Parathyroid adenoma (tissue), 2 donors: ENCODE results near the gene NKAIN4.

Experiments used
- H2AFZ ChIP-seq: fragments of 300-600 bp; sonication (generic); one replicate; pipeline ENCODE4 v1.7.0; 2017; ENCODE audit warnings: antibody characterized with exemption, mild to moderate bottlenecking
- H3K27ac ChIP-seq: fragments of 300-600 bp; sonication (generic); one replicate; pipeline ENCODE4 v1.7.0; 2017
- H3K27me3 ChIP-seq: fragments of 300-600 bp; sonication (generic); one replicate; pipeline ENCODE4 v1.7.0; 2017; ENCODE audit warnings: low read length; ENCODE audit not compliant: control insufficient read depth, insufficient read depth
- H3K36me3 ChIP-seq: fragments of 300-600 bp; sonication (generic); one replicate; pipeline ENCODE4 v1.7.0; 2017; ENCODE audit warnings: low read length; ENCODE audit not compliant: control insufficient read depth, insufficient read depth
- H3K4me1 ChIP-seq: fragments of 300-600 bp; sonication (generic); one replicate; pipeline ENCODE4 v1.7.0; 2017; ENCODE audit warnings: control low read depth
- H3K4me2 ChIP-seq: fragments of 300-600 bp; sonication (generic); one replicate; pipeline ENCODE4 v1.7.0; 2017; ENCODE audit warnings: low read length
- H3K4me3 ChIP-seq: fragments of 300-600 bp; sonication (generic); one replicate; pipeline ENCODE4 v1.7.0; 2017; ENCODE audit warnings: low read depth, low read length
- H3K79me2 ChIP-seq: fragments of 300-600 bp; sonication (generic); one replicate; pipeline ENCODE4 v1.7.0; 2017; ENCODE audit warnings: control low read depth
- H3K9ac ChIP-seq: fragments of 300-600 bp; sonication (generic); one replicate; pipeline ENCODE4 v1.7.0; 2017; ENCODE audit warnings: mild to moderate bottlenecking
- H3K9me3 ChIP-seq: fragments of 300-600 bp; sonication (generic); one replicate; pipeline ENCODE4 v1.7.0; 2017; ENCODE audit warnings: low read length; ENCODE audit not compliant: control insufficient read depth
- CTCF ChIP-seq: fragments of 300-600 bp; sonication (generic); IDR thresholded peaks from one replicate; pipeline ENCODE4 v1.7.0; 2017; ENCODE audit warnings: antibody characterized with exemption, mild to moderate bottlenecking
- donor health status: primary hyperparathyroidism.

Gene NKAIN4

GRCh38 chr20:63290136-63290676, 35.9 kb upstream of the NKAIN4 start:
- Histone ChIP-seq H3K9ac (no peak overlapping the region), H3K4me1 (no peaks in the 10 kb centered on the region), H3K9me3 (no peaks in the 10 kb centered on the region), H3K4me3 (no peak overlapping the region), H3K4me2 (no peak overlapping the region), H2AFZ (no peak overlapping the region), H3K79me2 (no peaks in the 10 kb centered on the region), H3K36me3 (no peaks in the 10 kb centered on the region), H3K27ac (no peak overlapping the region), H3K27me3 (no peaks in the 10 kb centered on the region)
- TF ChIP-seq CTCF: no peak

GRCh38 chr20:63289311-63290135, 35.3 kb upstream of the NKAIN4 start:
- Histone ChIP-seq H3K9me3 (no peaks in the 10 kb centered on the region), H3K9ac (no peak overlapping the region), H3K27ac (no peak overlapping the region), H2AFZ (no peak overlapping the region), H3K27me3 (no peaks in the 10 kb centered on the region), H3K79me2 (no peaks in the 10 kb centered on the region), H3K4me3 (no peak overlapping the region), H3K36me3 (no peaks in the 10 kb centered on the region), H3K4me2 (no peak overlapping the region), H3K4me1 (no peaks in the 10 kb centered on the region)
- TF ChIP-seq CTCF: no peak

GRCh38 chr20:63288581-63289251, 34.5 kb upstream of the NKAIN4 start:
- H3K4me1 ChIP-seq: no peaks in the 10 kb centered on the region
- no peak overlapping the region for H3K4me2 ChIP-seq
- no peak overlapping the region for H3K27ac ChIP-seq
- TF ChIP-seq CTCF: no peak
- no peak overlapping the region for H2AFZ ChIP-seq
- no peaks in the 10 kb centered on the region for H3K27me3 ChIP-seq
- no peaks in the 10 kb centered on the region for H3K36me3 ChIP-seq
- H3K9ac ChIP-seq: no peak overlapping the region
- H3K9me3 ChIP-seq: no peaks in the 10 kb centered on the region
- no peak overlapping the region for H3K4me3 ChIP-seq
- H3K79me2 ChIP-seq: no peaks in the 10 kb centered on the region

- Histone ChIP-seq H3K4me2 (no peak overlapping the region), H3K27me3 (no peaks in the 10 kb centered on the region), H3K4me1 (no peaks in the 10 kb centered on the region), H2AFZ (no peak overlapping the region), H3K79me2 (no peaks in the 10 kb centered on the region), H3K9me3 (no peaks in the 10 kb centered on the region), H3K36me3 (no peaks in the 10 kb centered on the region), H3K4me3 (no peak overlapping the region), H3K9ac (no peak overlapping the region), H3K27ac (no peak overlapping the region)
- TF ChIP-seq CTCF: no peak
These were observed 33.7 kb upstream of the NKAIN4 start for GRCh38 chr20:63287697-63288580.
